OCI-LY7 (cell line): ENCODE measurements around the gene SLC25A21. TPM values are rescaled to one million over a fixed set of nuclear protein-coding genes. Genes with fewer than 3 reads are reported as not detected.

Source experiments
- BruUV-seq: library from RNA; stranded (reverse); fragments of 400-500 nt; replicated peaks from 2 replicates; lab custom pipeline; 2021; lab: Mats Ljungman, UMichigan
- CTCF ChIA-PET: fragments of 300-600 bp; sonication (Branson Sonifier 250); formaldehyde crosslinking; loops from one replicate; lab custom pipeline; 2022; ENCODE audit warnings: antibody characterized with exemption; ENCODE audit not compliant: unreplicated experiment; lab: Charles Lee
- POLR2A ChIA-PET: fragments of 300-600 bp; sonication (Branson Sonifier 250); formaldehyde crosslinking; loops from one replicate; lab custom pipeline; 2022; ENCODE audit warnings: antibody characterized with exemption; lab: Charles Lee
- DNase-seq: peaks from one replicate; pipeline ENCODE4 v3.0.0-alpha.2; 2015; ENCODE audit warnings: low spot score
- H2AFZ ChIP-seq: fragments of 200-600 bp; sonication (generic), shearing (Covaris generic); 2 replicates; pipeline ENCODE4 v1.6.1; 2014; ENCODE audit warnings: mild to moderate bottlenecking, antibody characterized with exemption, low read length, moderate library complexity
- H3K27ac ChIP-seq: fragments of 200-600 bp; sonication (generic); 2 replicates; pipeline ENCODE4 v1.5.1; 2014; ENCODE audit warnings: mixed run types, low read depth, mild to moderate bottlenecking, moderate library complexity, low read length, inconsistent platforms; ENCODE audit not compliant: poor library complexity, severe bottlenecking
- H3K36me3 ChIP-seq: fragments of 200-600 bp; sonication (generic); 2 replicates; pipeline ENCODE4 v1.6.1; 2014; ENCODE audit warnings: mild to moderate bottlenecking, antibody characterized with exemption, low read length, moderate library complexity, mixed read lengths; ENCODE audit not compliant: insufficient read depth
- H3K4me1 ChIP-seq: fragments of 200-600 bp; sonication (generic); 2 replicates; pipeline ENCODE4 v1.5.1; 2014; ENCODE audit warnings: mild to moderate bottlenecking, low read length; ENCODE audit not compliant: insufficient read depth, poor library complexity, severe bottlenecking
- H3K4me2 ChIP-seq: fragments of 200-600 bp; sonication (generic); 2 replicates; pipeline ENCODE4 v1.6.1; 2014; ENCODE audit warnings: mild to moderate bottlenecking, low read length
- H3K4me3 ChIP-seq: fragments of 200-600 bp; sonication (generic); 2 replicates; pipeline ENCODE4 v1.5.1; 2014; ENCODE audit warnings: mild to moderate bottlenecking, low read depth, low read length; ENCODE audit not compliant: poor library complexity, severe bottlenecking
- H3K79me2 ChIP-seq: fragments of 200-600 bp; sonication (generic); 2 replicates; pipeline ENCODE4 v1.6.1; 2016; ENCODE audit warnings: low read depth, mild to moderate bottlenecking, low read length, moderate library complexity, mixed read lengths; ENCODE audit not compliant: insufficient read depth
- H3K9me2 ChIP-seq: fragments of 200-600 bp; sonication (generic); 2 replicates; pipeline ENCODE4 v1.6.1; 2016; ENCODE audit warnings: mild to moderate bottlenecking, low read length, mixed read lengths; ENCODE audit not compliant: insufficient read depth
- H3K9me3 ChIP-seq: fragments of 200-600 bp; sonication (generic); 2 replicates; pipeline ENCODE4 v1.6.1; 2014; ENCODE audit warnings: mild to moderate bottlenecking, mixed run types, low read length, mixed read lengths
- H4K20me1 ChIP-seq: fragments of 200-600 bp; sonication (generic); 2 replicates; pipeline ENCODE4 v1.6.1; 2014; ENCODE audit warnings: mild to moderate bottlenecking, antibody characterized with exemption, low read length, moderate library complexity, mixed read lengths; ENCODE audit not compliant: insufficient read depth
- EZH2phosphoT487 ChIP-seq: fragments of 200-600 bp; sonication (generic); IDR thresholded peaks from 2 replicates; pipeline ENCODE4 v1.6.1; 2018; ENCODE audit warnings: low read depth, borderline replicate concordance, mild to moderate bottlenecking, mixed run types, antibody characterized with exemption, low read length, moderate library complexity, mixed read lengths
- intact Hi-C: fragments of 100-400 bp; cut with micrococcal nuclease; formaldehyde crosslinking; loops from one replicate; pipeline ENCODE4 v1.10.0; 2022; ENCODE audit not compliant: unreplicated experiment
- total RNA-seq, 2 experiments: library from RNA; depleted of rRNA in 1 of 2; stranded (reverse); fragments of >200 nt in 1 of 2; shearing (Covaris generic) in 1 of 2; gene quantifications; 2 replicates each; pipeline ENCODE4 v1.2.3, GENCODE V29; 2014 to 2022
- TF ChIP-seq, protein P1 (sequence below): fragments of 200-600 bp; sonication (generic); conservative IDR thresholded peaks from 2 replicates; pipeline ENCODE4 v1.5.1; 2014; ENCODE audit warnings: mild to moderate bottlenecking, antibody characterized with exemption, low read length, moderate library complexity, mixed read lengths

The SLC25A21 gene
- total RNA-seq, 2 experiments from 2014 or later: not detected

DNA sequence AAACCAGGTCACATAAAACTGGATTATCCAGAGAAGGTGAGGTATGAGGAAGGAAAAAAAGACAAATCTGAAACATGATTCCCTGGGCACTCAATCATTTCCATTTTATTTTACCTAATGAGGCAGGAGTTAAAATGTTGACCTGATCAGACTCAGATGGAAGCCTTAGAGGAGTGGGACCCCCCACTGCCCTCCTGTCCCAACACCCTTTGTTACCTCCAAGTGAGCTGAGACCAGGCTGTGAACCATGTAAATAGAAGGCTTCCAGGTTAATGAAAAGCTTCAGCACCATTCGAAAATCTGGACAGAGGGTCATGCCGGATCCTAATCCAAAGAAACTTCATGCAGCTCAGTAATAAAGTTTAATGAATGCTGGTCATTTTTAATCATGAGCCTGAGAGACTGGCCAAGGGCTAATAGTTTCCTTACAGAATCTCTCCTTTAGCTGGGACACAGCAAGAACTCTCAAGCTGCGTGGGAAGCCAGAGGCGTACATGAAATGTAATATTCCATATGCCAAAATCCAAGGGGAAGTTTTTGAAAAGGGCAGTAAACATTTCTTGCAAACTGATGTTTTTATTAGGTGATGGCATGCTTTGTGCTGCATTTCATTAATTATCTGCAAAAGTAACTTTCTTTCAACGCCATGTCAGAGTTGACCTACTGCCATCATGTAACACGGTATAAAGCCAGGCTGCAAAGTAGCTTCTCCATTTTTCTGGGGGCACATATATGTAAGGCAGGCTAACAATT is 327.8 kb downstream of the SLC25A21 start:
- Histone ChIP-seq H3K9me2 (no peaks in the 10 kb centered on the region), H3K4me1 (no peaks in the 10 kb centered on the region), H3K4me3 (no peak overlapping the region), H3K9me3 (no peaks in the 10 kb centered on the region), H2AFZ (no peak overlapping the region), H3K36me3 (no peaks in the 10 kb centered on the region), H3K27ac (no peak overlapping the region), H3K79me2 (no peaks in the 10 kb centered on the region), H4K20me1 (no peaks in the 10 kb centered on the region), H3K4me2 (no peak overlapping the region)
- DNase-seq: no peak
- BruUV-seq: no TSS peak
- POLR2A ChIA-PET: no interaction called here
- CTCF ChIA-PET: no interaction called here
- TF ChIP-seq, protein P1, sequence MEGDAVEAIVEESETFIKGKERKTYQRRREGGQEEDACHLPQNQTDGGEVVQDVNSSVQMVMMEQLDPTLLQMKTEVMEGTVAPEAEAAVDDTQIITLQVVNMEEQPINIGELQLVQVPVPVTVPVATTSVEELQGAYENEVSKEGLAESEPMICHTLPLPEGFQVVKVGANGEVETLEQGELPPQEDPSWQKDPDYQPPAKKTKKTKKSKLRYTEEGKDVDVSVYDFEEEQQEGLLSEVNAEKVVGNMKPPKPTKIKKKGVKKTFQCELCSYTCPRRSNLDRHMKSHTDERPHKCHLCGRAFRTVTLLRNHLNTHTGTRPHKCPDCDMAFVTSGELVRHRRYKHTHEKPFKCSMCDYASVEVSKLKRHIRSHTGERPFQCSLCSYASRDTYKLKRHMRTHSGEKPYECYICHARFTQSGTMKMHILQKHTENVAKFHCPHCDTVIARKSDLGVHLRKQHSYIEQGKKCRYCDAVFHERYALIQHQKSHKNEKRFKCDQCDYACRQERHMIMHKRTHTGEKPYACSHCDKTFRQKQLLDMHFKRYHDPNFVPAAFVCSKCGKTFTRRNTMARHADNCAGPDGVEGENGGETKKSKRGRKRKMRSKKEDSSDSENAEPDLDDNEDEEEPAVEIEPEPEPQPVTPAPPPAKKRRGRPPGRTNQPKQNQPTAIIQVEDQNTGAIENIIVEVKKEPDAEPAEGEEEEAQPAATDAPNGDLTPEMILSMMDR: no peak
- TF ChIP-seq EZH2phosphoT487: no peak
- intact Hi-C loops: no loop called here

DNA sequence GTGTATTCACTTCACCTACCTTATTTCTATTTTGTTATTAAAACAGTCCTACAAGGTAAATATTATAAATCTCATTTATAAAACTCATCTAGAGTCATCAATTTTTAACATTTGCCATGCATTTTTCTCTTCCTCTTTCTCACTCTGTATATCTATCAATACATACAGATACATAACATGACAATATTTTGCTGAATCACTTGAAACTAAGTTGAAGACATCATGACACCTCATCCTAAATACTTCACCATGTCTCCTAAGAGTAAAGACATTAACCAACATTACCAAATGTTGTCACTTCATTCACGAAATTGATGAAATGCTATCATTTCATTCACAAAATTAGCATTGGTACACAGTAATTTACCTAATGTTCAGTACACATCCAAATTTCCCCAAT is 329.0 kb downstream of the SLC25A21 start:
- no peak overlapping the region for H3K27ac ChIP-seq
- POLR2A ChIA-PET: interaction anchor here (0.6 kb wide), 1 partner anchor 285 kb away, joined by 3 read pairs; no protein-coding TSS in a partner anchor
- DNase-seq: no peak
- BruUV-seq: no TSS peak
- H3K36me3 ChIP-seq: no peaks in the 10 kb centered on the region
- CTCF ChIA-PET: no interaction called here
- H3K9me2 ChIP-seq: no peaks in the 10 kb centered on the region
- H4K20me1 ChIP-seq: no peaks in the 10 kb centered on the region
- H3K79me2 ChIP-seq: no peaks in the 10 kb centered on the region
- no peak overlapping the region for H2AFZ ChIP-seq
- H3K4me2 ChIP-seq: no peak overlapping the region
- H3K4me1 ChIP-seq: no peaks in the 10 kb centered on the region
- H3K9me3 ChIP-seq: no peaks in the 10 kb centered on the region
- no peak overlapping the region for H3K4me3 ChIP-seq
- intact Hi-C loops: no loop called here
- TF ChIP-seq, protein P1: no peak
- TF ChIP-seq EZH2phosphoT487: no peak

DNA sequence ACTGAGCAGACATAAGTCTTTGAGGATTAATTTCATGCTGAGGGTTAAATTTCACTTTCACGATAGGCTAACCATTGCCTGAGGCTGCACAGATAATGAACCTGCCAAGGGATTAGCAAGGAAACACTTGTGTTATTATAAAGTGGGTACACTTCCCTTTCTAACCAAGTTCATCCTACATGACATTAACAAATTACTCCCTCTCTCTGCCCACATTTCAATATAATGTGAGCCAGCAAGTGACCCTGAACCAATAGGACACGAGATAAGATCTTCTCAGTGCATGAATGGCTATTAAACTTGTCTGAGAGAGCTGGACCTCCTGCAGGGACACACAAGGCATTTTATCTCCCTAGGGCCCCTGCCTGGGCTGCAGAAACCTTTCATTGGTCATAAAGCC is 337.3 kb downstream of the SLC25A21 start:
- H3K79me2 ChIP-seq: no peaks in the 10 kb centered on the region
- DNase-seq: no peak
- H3K4me3 ChIP-seq: no peak overlapping the region
- TF ChIP-seq, protein P1: no peak
- TF ChIP-seq EZH2phosphoT487: no peak
- no peak overlapping the region for H2AFZ ChIP-seq
- H4K20me1 ChIP-seq: no peaks in the 10 kb centered on the region
- no peaks in the 10 kb centered on the region for H3K9me2 ChIP-seq
- H3K9me3 ChIP-seq: no peaks in the 10 kb centered on the region
- ChIA-PET POLR2A (no interaction called here), CTCF (no interaction called here)
- H3K4me2 ChIP-seq: no peak overlapping the region
- BruUV-seq: no TSS peak
- H3K27ac ChIP-seq: no peak overlapping the region
- H3K36me3 ChIP-seq: no peaks in the 10 kb centered on the region
- no peaks in the 10 kb centered on the region for H3K4me1 ChIP-seq
- intact Hi-C loops: no loop called here
